ENCODE data around the gene HMOX2. TPM values are rescaled to one million over a fixed set of nuclear protein-coding genes. Genes with fewer than 3 reads are reported as not detected.
A peak's percentile ranks its signal among the peaks of the same experiment; 100 is the strongest.

Gene HMOX2
- total and polyA plus RNA-seq, 2 of the 13 experiments (the other 11 are each of a cell fraction or from before 2014, with no cell fraction given), result 60.3 to 70.4 TPM

DNA sequence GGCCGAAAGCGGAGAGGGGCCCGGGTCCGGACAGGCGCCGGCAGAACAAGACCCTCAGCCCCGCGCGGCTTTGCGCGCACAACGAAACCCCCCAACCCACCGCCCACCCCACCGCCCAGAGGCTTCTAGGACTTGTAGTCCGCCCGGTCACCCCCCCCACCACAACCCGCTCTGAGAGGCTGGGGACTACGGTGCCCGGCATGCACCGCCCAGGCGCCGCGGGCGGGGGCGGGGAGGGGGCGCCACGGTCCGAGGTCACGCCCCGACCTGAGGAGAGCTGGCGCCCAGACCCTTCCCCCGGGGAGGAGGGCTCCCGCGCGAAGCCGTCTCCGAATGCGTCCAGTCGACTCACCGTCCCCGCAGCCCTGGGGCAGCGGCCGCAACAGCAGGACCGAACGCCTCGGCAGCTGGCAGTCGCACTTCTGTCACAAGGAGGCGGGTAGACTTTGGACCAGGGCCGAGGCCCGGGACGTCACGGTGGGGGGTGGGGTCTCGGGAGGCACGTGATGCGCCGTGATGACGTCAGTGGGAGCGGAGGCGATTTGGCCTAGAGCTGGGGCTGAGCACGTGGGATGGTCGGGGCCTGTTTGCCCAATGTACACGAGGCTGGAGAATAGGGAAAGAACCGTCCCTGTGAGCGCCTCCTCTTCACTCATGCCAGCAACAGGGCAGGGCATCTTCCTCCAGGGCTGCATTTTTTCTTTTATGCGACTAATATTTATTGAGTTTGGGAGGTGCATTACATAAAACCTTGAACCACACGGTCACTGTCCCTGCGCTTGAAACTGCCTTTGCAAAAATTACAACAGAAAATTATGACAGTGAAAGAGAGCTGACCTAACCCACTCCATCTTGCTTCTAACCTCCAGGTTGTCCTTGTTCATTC, 62.4 kb downstream of the HMOX2 start, which contains the start of gene CDIP1 (continued):
- peak; percentile 95 for TF ChIP-seq CBX1 (IDR thresholded peaks at IDR 0.05; ENCODE audit: low read depth)
- peak; percentile 93 for TF ChIP-seq ZNF839 (CRISPR knock-in tag; IDR thresholded peaks at IDR 0.05; ENCODE audit: borderline replicate concordance)
- TF ChIP-seq REXO4 (CRISPR knock-in tag; IDR thresholded peaks at IDR 0.05; ENCODE audit: borderline replicate concordance), result peak; percentile 99
- TF ChIP-seq NFE2 (CRISPR knock-in tag; IDR thresholded peaks at IDR 0.05), result 0 out of 2 replicates have a peak, but pooled peaks have one; percentile 37
- TF ChIP-seq ZBTB8A (CRISPR knock-in tag; IDR thresholded peaks at IDR 0.05; ENCODE audit: borderline replicate concordance, low read depth), result no peak; the same call in none of the 2 replicates
- peak; percentile 51; the same call in 1 of the 2 replicates for TF ChIP-seq NR2F2 (IDR thresholded peaks at IDR 0.05; ENCODE audit: borderline replicate concordance, low read depth)
- peak; percentile 92 for TF ChIP-seq PITX1 (CRISPR knock-in tag; IDR thresholded peaks at IDR 0.05)
- TF ChIP-seq SMAD1 (CRISPR knock-in tag; IDR thresholded peaks at IDR 0.05; ENCODE audit: borderline replicate concordance, low read depth), result 0 out of 2 replicates have a peak, but pooled peaks have one; percentile 80
- TF ChIP-seq, protein P1, sequence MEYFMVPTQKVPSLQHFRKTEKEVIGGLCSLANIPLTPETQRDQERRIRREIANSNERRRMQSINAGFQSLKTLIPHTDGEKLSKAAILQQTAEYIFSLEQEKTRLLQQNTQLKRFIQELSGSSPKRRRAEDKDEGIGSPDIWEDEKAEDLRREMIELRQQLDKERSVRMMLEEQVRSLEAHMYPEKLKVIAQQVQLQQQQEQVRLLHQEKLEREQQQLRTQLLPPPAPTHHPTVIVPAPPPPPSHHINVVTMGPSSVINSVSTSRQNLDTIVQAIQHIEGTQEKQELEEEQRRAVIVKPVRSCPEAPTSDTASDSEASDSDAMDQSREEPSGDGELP (IDR thresholded peaks at IDR 0.05; ENCODE audit: borderline replicate concordance, low read depth), result peak; percentile 70; the same call in 1 of the 2 replicates
- TF ChIP-seq HHEX (CRISPR knock-in tag; IDR thresholded peaks at IDR 0.05), result no peak; the same call in 1 of the 2 replicates
- TF ChIP-seq, protein P2, sequence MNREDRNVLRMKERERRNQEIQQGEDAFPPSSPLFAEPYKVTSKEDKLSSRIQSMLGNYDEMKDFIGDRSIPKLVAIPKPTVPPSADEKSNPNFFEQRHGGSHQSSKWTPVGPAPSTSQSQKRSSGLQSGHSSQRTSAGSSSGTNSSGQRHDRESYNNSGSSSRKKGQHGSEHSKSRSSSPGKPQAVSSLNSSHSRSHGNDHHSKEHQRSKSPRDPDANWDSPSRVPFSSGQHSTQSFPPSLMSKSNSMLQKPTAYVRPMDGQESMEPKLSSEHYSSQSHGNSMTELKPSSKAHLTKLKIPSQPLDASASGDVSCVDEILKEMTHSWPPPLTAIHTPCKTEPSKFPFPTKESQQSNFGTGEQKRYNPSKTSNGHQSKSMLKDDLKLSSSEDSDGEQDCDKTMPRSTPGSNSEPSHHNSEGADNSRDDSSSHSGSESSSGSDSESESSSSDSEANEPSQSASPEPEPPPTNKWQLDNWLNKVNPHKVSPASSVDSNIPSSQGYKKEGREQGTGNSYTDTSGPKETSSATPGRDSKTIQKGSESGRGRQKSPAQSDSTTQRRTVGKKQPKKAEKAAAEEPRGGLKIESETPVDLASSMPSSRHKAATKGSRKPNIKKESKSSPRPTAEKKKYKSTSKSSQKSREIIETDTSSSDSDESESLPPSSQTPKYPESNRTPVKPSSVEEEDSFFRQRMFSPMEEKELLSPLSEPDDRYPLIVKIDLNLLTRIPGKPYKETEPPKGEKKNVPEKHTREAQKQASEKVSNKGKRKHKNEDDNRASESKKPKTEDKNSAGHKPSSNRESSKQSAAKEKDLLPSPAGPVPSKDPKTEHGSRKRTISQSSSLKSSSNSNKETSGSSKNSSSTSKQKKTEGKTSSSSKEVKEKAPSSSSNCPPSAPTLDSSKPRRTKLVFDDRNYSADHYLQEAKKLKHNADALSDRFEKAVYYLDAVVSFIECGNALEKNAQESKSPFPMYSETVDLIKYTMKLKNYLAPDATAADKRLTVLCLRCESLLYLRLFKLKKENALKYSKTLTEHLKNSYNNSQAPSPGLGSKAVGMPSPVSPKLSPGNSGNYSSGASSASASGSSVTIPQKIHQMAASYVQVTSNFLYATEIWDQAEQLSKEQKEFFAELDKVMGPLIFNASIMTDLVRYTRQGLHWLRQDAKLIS (CRISPR knock-in tag; IDR thresholded peaks at IDR 0.05), result 0 out of 2 replicates have a peak, but pooled peaks have one; percentile 62
- TF ChIP-seq ZSCAN9 (CRISPR knock-in tag; IDR thresholded peaks at IDR 0.05; ENCODE audit: borderline replicate concordance), result peak; percentile 99
- TF ChIP-seq, protein P3, sequence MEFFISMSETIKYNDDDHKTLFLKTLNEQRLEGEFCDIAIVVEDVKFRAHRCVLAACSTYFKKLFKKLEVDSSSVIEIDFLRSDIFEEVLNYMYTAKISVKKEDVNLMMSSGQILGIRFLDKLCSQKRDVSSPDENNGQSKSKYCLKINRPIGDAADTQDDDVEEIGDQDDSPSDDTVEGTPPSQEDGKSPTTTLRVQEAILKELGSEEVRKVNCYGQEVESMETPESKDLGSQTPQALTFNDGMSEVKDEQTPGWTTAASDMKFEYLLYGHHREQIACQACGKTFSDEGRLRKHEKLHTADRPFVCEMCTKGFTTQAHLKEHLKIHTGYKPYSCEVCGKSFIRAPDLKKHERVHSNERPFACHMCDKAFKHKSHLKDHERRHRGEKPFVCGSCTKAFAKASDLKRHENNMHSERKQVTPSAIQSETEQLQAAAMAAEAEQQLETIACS (CRISPR knock-in tag; IDR thresholded peaks at IDR 0.05), result no peak; the same call in 1 of the 2 replicates
- TF ChIP-seq ZNF878 (CRISPR knock-in tag; IDR thresholded peaks at IDR 0.05), result peak; percentile 100
- TF ChIP-seq HMG20B (CRISPR knock-in tag; conservative IDR thresholded peaks at IDR 0.05), result peak; percentile 73
- TF ChIP-seq, protein P4, sequence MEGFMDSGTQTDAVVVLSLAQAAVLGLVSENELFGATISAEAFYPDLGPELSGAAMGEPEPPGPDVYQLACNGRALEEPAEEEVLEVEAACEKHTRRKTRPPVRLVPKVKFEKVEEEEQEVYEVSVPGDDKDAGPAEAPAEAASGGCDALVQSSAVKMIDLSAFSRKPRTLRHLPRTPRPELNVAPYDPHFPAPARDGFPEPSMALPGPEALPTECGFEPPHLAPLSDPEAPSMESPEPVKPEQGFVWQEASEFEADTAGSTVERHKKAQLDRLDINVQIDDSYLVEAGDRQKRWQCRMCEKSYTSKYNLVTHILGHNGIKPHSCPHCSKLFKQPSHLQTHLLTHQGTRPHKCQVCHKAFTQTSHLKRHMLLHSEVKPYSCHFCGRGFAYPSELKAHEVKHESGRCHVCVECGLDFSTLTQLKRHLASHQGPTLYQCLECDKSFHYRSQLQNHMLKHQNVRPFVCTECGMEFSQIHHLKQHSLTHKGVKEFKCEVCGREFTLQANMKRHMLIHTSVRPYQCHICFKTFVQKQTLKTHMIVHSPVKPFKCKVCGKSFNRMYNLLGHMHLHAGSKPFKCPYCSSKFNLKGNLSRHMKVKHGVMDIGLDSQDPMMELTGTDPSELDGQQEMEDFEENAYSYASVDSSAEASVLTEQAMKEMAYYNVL (CRISPR knock-in tag; IDR thresholded peaks at IDR 0.05; ENCODE audit: borderline replicate concordance), result peak; percentile 76
- TF ChIP-seq, protein P5, sequence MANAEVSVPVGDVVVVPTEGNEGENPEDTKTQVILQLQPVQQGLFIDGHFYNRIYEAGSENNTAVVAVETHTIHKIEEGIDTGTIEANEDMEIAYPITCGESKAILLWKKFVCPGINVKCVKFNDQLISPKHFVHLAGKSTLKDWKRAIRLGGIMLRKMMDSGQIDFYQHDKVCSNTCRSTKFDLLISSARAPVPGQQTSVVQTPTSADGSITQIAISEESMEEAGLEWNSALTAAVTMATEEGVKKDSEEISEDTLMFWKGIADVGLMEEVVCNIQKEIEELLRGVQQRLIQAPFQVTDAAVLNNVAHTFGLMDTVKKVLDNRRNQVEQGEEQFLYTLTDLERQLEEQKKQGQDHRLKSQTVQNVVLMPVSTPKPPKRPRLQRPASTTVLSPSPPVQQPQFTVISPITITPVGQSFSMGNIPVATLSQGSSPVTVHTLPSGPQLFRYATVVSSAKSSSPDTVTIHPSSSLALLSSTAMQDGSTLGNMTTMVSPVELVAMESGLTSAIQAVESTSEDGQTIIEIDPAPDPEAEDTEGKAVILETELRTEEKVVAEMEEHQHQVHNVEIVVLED (CRISPR knock-in tag; IDR thresholded peaks at IDR 0.05; ENCODE audit: borderline replicate concordance), result peak; percentile 98
- TF ChIP-seq ZNF788 (CRISPR knock-in tag; IDR thresholded peaks at IDR 0.05; ENCODE audit: borderline replicate concordance), result peak; percentile 95
